Type B pancreatic cell (in vitro differentiated cells): ENCODE measurements around the gene SPATA13. TPM values are rescaled to one million over a fixed set of nuclear protein-coding genes. Genes with fewer than 3 reads are reported as not detected.
A peak's percentile ranks its signal among the peaks of the same experiment; 100 is the strongest.
"Not testable (repeated sequence)": the region's sequence is repeated elsewhere in the genome, so short reads cannot be mapped to it uniquely, and the experiment has no call there.

Source experiments
- DNase-seq: peaks from one replicate; pipeline ENCODE4 v3.0.0; 2021; ENCODE audit warnings: mixed read lengths; ENCODE audit not compliant: unreplicated experiment; ENCODE audit errors: extremely low spot score
- H3K27ac Mint-ChIP-seq: 2 replicates; pipeline ENCODE4 v1.8.0; 2021; ENCODE audit warnings: mild to moderate bottlenecking, mixed read lengths
- H3K27me3 Mint-ChIP-seq: 2 replicates; pipeline ENCODE4 v1.8.0; 2021; ENCODE audit warnings: mixed read lengths
- H3K36me3 Mint-ChIP-seq: 2 replicates; pipeline ENCODE4 v1.8.0; 2021; ENCODE audit warnings: mixed read lengths
- H3K4me1 Mint-ChIP-seq: one replicate; pipeline ENCODE4 v1.8.0; 2021; ENCODE audit warnings: mixed read lengths; ENCODE audit not compliant: unreplicated experiment
- H3K4me3 Mint-ChIP-seq: 2 replicates; pipeline ENCODE4 v1.8.0; 2021; ENCODE audit warnings: mild to moderate bottlenecking, mixed read lengths
- H3K9me3 Mint-ChIP-seq: 2 replicates; pipeline ENCODE4 v1.8.0; 2021; ENCODE audit warnings: mixed read lengths
- CTCF ChIP-seq: fragments of 200-600 bp; sonication (generic); conservative IDR thresholded peaks from 2 replicates; pipeline ENCODE4 v1.5.0; 2021; ENCODE audit warnings: antibody characterized with exemption, mild to moderate bottlenecking
- total RNA-seq: library from RNA; stranded (reverse); gene quantifications from 2 replicates; pipeline ENCODE4 v1.2.1, GENCODE V29; 2021; ENCODE audit warnings: low replicate concordance

Gene SPATA13
- total RNA-seq, 1 donor from 2014 or later: 22.0 TPM

GRCh38 chr13:24321416-24321815 lies 160.9 kb downstream of the SPATA13 start:
- not testable (repeated sequence) for H3K4me1 Mint-ChIP-seq, DNase-seq, H3K36me3 Mint-ChIP-seq, H3K4me3 Mint-ChIP-seq, H3K9me3 Mint-ChIP-seq, H3K27ac Mint-ChIP-seq
- H3K27me3 Mint-ChIP-seq: peaks cover 11% of the 10 kb centered on the region

DNA sequence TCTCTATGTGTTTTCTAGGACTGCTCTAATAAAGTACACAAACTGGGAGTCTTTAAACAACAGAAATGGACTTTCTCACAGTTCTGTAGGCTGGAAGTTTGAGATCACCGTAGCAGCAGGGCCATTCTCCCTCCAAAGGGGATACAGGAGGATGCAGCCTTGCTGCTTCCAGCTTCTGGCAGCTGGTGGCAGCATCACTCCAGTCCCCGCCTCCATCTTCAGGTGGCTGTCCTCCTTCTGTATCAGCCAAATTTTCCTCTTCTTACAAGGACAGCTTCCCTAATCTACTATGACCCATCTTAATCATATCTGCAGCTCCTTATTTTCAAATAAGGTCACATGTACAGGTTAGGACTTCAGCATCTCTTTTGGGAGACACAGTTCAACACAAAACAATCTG lies 161.9 kb downstream of the SPATA13 start:
- H3K4me1 Mint-ChIP-seq, H3K9me3 Mint-ChIP-seq, H3K27ac Mint-ChIP-seq, H3K4me3 Mint-ChIP-seq, H3K36me3 Mint-ChIP-seq, DNase-seq: not testable (repeated sequence)
- TF ChIP-seq CTCF: peak; percentile 52
- peaks cover 14% of the 10 kb centered on the region for H3K27me3 Mint-ChIP-seq

DNA sequence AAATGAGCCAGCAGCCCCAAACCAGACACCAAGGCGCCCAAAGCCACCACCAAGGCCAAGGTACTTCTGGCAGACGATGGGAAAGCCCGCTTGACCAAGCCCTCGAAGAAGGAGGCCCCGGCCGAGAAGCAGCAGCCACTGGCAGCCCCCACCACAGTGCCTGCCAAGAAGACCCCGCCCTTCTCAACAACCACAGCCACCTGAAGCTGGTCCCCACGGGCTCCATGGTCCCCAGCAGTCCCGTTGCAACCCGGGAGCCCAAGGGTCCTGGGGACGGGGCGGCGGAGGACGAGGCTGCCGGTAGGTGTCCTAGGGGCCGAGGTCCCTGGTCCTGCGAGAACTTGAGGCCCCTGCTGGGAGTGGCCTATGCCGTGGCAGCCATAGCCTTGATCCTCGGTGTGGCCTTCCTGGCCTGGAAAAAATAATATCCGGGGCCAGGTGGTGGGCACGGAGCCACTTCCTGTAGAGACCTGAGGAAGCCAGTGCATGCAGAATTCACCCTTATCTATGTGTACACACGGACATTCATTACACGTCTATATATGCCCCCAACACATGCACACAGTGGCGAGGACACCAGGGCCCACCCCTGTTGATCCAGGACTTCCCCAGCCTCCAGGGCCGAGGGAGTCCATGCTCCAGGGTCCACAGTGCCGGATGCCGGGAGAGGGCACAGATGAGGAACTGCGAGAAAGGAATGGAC lies 162.7 kb downstream of the SPATA13 start:
- Mint-ChIP-seq H3K9me3 (no peaks in the 10 kb centered on the region), H3K4me1 (no peaks in the 10 kb centered on the region), H3K36me3 (no peaks in the 10 kb centered on the region), H3K27me3 (peaks cover 14% of the 10 kb centered on the region), H3K4me3 (no peak overlapping the region), H3K27ac (no peak overlapping the region)
- TF ChIP-seq CTCF: no peak
- no peak for DNase-seq

DNA sequence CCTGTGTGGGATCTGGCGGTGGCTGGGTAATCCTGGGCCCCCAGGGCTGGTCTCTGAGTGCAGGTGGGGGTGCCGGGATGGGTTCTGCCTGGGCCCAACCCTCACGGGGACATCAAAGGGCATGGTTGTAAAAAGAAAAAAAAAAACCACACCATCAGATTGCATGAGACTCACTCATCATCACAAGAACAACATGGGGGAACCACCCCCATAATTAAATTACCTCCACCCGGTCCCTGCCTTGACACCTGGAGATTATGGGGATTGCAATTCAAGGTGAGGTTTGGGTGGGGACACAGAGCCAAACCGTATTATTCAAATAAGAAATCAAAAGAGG lies 163.2 kb downstream of the SPATA13 start:
- Mint-ChIP-seq H3K27ac (no peak overlapping the region), H3K36me3 (no peaks in the 10 kb centered on the region), H3K9me3 (no peaks in the 10 kb centered on the region), H3K4me3 (no peak overlapping the region), H3K27me3 (peaks cover 18% of the 10 kb centered on the region), H3K4me1 (no peaks in the 10 kb centered on the region)
- TF ChIP-seq CTCF: no peak
- no peak for DNase-seq

DNA sequence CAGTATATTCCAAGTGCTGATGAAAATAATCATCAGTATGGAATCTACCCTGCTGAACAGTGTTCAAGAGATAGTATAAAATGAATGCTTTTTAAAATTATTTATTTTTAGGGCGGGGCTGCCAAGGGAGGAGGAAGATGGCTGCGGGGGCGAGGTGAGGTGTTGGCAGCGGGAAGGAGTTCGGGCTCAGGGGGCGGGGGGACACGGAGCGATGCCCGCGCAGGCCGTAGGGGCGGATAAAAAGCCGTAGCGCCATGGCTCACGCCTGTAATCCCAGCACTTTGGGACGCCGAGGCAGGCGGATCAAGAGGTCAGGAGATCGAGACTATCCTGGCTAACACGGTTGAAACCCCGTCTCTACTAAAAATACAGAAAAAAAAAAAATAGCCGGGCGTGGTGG lies 167.1 kb downstream of the SPATA13 start:
- H3K4me1 Mint-ChIP-seq, H3K4me3 Mint-ChIP-seq, H3K36me3 Mint-ChIP-seq, H3K27ac Mint-ChIP-seq, H3K9me3 Mint-ChIP-seq, DNase-seq: not testable (repeated sequence)
- H3K27me3 Mint-ChIP-seq: peaks cover 22% of the 10 kb centered on the region

DNA sequence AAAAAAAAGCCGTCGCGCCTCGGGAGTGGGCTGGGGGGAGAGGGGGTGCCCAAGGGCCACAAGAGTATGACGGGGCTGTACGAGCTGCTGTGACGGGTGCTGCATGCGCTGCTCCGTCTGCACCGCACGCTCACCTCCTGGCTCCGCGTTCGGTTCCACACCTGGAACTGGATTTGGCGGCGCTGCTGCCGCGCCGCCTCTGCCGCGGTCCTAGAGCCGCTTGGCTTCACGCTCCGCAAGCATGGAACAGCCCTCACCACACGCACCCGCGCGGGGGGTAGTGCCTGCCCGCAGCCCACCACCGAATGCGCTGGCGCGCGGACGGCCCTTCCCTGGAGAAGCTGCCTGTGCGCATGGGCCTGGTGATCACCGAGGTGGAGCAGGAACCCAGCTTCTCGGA lies 167.6 kb downstream of the SPATA13 start:
- no peak for DNase-seq
- Mint-ChIP-seq H3K27ac (no peak overlapping the region), H3K36me3 (no peaks in the 10 kb centered on the region), H3K4me1 (no peaks in the 10 kb centered on the region), H3K27me3 (peaks cover 21% of the 10 kb centered on the region), H3K9me3 (no peaks in the 10 kb centered on the region), H3K4me3 (no peak overlapping the region)
- TF ChIP-seq CTCF: no peak

DNA sequence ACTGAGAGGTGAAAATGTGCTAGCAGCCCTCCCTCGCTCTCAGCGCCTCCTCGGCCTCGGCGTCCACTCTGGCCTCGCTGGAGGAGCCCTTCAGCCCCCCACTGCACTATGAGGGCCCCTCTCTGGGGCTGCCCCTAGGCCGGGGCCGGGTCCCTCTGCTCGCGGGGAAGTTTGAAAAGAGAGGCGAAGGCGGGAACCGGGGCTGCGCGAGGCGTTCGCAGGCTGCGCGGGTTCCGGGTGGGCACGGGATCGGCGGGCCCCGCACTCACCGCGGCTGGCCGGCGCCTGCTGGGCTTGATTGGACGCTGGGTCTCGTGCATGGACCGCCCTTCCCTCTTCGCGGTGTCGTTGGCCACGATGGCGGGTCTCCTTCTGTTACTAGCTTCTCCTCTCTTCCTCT lies 178.2 kb downstream of the SPATA13 start:
- H3K4me3 Mint-ChIP-seq: no peak overlapping the region
- no peak for TF ChIP-seq CTCF
- H3K4me1 Mint-ChIP-seq: no peaks in the 10 kb centered on the region
- H3K27ac Mint-ChIP-seq: no peak overlapping the region
- H3K27me3 Mint-ChIP-seq: peaks cover 9% of the 10 kb centered on the region
- no peak for DNase-seq
- no peaks in the 10 kb centered on the region for H3K36me3 Mint-ChIP-seq
- no peaks in the 10 kb centered on the region for H3K9me3 Mint-ChIP-seq
